CD14-positive monocyte (primary cell): ENCODE results near the gene LDLRAD4. TPM values are rescaled to one million over a fixed set of nuclear protein-coding genes. Genes with fewer than 3 reads are reported as not detected.
A peak's percentile ranks its signal among the peaks of the same experiment; 100 is the strongest.

Experiments
- DNase-seq, 3 donors: peaks; one replicate each; pipeline ENCODE4 v3.0.0-alpha.2; 2011 to 2022
- H2AFZ ChIP-seq: 2 replicates; pipeline ENCODE4 v1.6.0; 2012; ENCODE audit warnings: mild to moderate bottlenecking, low read depth, low read length, inconsistent platforms; ENCODE audit not compliant: insufficient read depth, poor library complexity, severe bottlenecking
- H3K27ac ChIP-seq, 2 donors: 1 replicate in 1 of 2; 2 replicates in 1 of 2; pipeline ENCODE4 v1.5.1; 2012 to 2013; ENCODE audit warnings: low read length in 2 of 2, control low read depth in 1 of 2, inconsistent platforms in 1 of 2, low read depth in 1 of 2, mild to moderate bottlenecking in 1 of 2
- H3K27me3 ChIP-seq, 2 donors: one replicate each; pipeline versions ENCODE4 v1.6.0 to v1.6.1; 2011 to 2013; ENCODE audit warnings: low read length in 2 of 2; ENCODE audit not compliant: control insufficient read depth in 2 of 2, insufficient read depth in 2 of 2
- H3K36me3 ChIP-seq, 2 donors: replicated peaks in 1 of 2; 1 replicate in 1 of 2; 2 replicates in 1 of 2; pipeline versions ENCODE4 v1.5.1 to v1.6.1; 2012 to 2013; ENCODE audit warnings: low read length in 2 of 2, control low read depth in 1 of 2, inconsistent platforms in 1 of 2, mild to moderate bottlenecking in 1 of 2; ENCODE audit not compliant: insufficient read depth in 2 of 2, control insufficient read depth in 1 of 2
- H3K4me1 ChIP-seq, 2 donors: 1 replicate in 1 of 2; 2 replicates in 1 of 2; pipeline versions ENCODE4 v1.5.1 to v1.6.1; 2012 to 2013; ENCODE audit warnings: low read length in 2 of 2, control low read depth in 1 of 2, inconsistent platforms in 1 of 2, mild to moderate bottlenecking in 1 of 2, moderate library complexity in 1 of 2; ENCODE audit not compliant: insufficient read depth in 2 of 2, control insufficient read depth in 1 of 2
- H3K4me2 ChIP-seq: replicated peaks from 2 replicates; pipeline ENCODE3; 2012; ENCODE audit warnings: low read length, moderate library complexity, mild to moderate bottlenecking; ENCODE audit not compliant: poor library complexity, severe bottlenecking; ENCODE audit errors: extremely low read depth
- H3K4me3 ChIP-seq, 3 experiments: fragments of 200-600 bp in 1 of 3; sonication (generic) in 1 of 3; replicated peaks in 1 of 3; 1 replicate in 2 of 3; 2 replicates in 1 of 3; pipeline ENCODE4 v1.5.1; 2011 to 2013; ENCODE audit warnings: low read length in 3 of 3, mild to moderate bottlenecking in 3 of 3, control low read depth in 2 of 3, low read depth in 2 of 3, inconsistent platforms in 1 of 3, moderate library complexity in 1 of 3
- H3K79me2 ChIP-seq: 2 replicates; pipeline ENCODE4 v1.6.0; 2012; ENCODE audit warnings: mild to moderate bottlenecking, control low read depth, inconsistent platforms, low read length, moderate library complexity; ENCODE audit not compliant: insufficient read depth
- H3K9ac ChIP-seq: 2 replicates; pipeline ENCODE4 v1.6.0; 2017; ENCODE audit warnings: low read length, mild to moderate bottlenecking; ENCODE audit not compliant: insufficient read depth, poor library complexity, severe bottlenecking
- H3K9me3 ChIP-seq, 2 donors: replicated peaks in 1 of 2; 1 replicate in 1 of 2; 2 replicates in 1 of 2; pipeline versions ENCODE4 v1.5.1 to v1.6.1; 2012 to 2013; ENCODE audit warnings: low read length in 2 of 2, control low read depth in 1 of 2; ENCODE audit not compliant: control insufficient read depth in 1 of 2, insufficient read depth in 1 of 2
- H4K20me1 ChIP-seq: 2 replicates; pipeline ENCODE4 v1.6.0; 2012; ENCODE audit warnings: mild to moderate bottlenecking, low read length, control low read depth, moderate library complexity; ENCODE audit not compliant: insufficient read depth
- H3K27ac Mint-ChIP-seq, 7 donors: one replicate each; pipeline ENCODE4 v1.8.0; 2020; ENCODE audit warnings: mild to moderate bottlenecking in 7 of 7, mixed read lengths in 7 of 7, moderate library complexity in 6 of 7, inconsistent platforms in 2 of 7
- H3K27me3 Mint-ChIP-seq, 3 donors: one replicate each; pipeline ENCODE4 v1.8.0; 2021 to 2022; ENCODE audit warnings: low read depth in 3 of 3, mild to moderate bottlenecking in 3 of 3, mixed read lengths in 3 of 3, moderate library complexity in 3 of 3, inconsistent platforms in 1 of 3
- H3K36me3 Mint-ChIP-seq, 2 donors: one replicate each; pipeline ENCODE4 v1.8.0; 2020; ENCODE audit warnings: mixed read lengths in 2 of 2, inconsistent platforms in 1 of 2, mild to moderate bottlenecking in 1 of 2
- H3K4me1 Mint-ChIP-seq: one replicate; pipeline ENCODE4 v1.8.0; 2020; ENCODE audit warnings: mild to moderate bottlenecking, mixed read lengths
- H3K4me3 Mint-ChIP-seq, 2 donors: one replicate each; pipeline ENCODE4 v1.8.0; 2020; ENCODE audit warnings: mild to moderate bottlenecking in 2 of 2, mixed read lengths in 2 of 2, moderate library complexity in 1 of 2
- H3K9me3 Mint-ChIP-seq, 7 donors: one replicate each; pipeline ENCODE4 v1.8.0; 2020 to 2022; ENCODE audit warnings: mixed read lengths in 7 of 7, mild to moderate bottlenecking in 6 of 7, moderate library complexity in 6 of 7, inconsistent platforms in 2 of 7
- WGBS: methylation state at CpG from one replicate; pipeline ENCODE4 v1.1.5; 2013; ENCODE audit warnings: missing lambda C conversion rate; ENCODE audit not compliant: insufficient coverage; 5-methylcytosine and 5-hydroxymethylcytosine counted together
- intact Hi-C, 2 donors: fragments of 100-400 bp; cut with micrococcal nuclease; formaldehyde crosslinking; loops; one replicate each; pipeline versions ENCODE4 v1.15.0 to v1.15.1; 2023
- polyA plus RNA-seq, 3 donors: library from polyadenylated mRNA; depleted of rRNA in 1 of 3; unstranded in 2 of 3; stranded (reverse) in 1 of 3; fragments of 300-500 nt in 2 of 3; fragments of >200 nt in 1 of 3; fragmentation: Illumina TruSeq in 2 of 3; gene quantifications; 1 replicate in 2 of 3; 2 replicates in 1 of 3; pipeline ENCODE4 v1.2.3, GENCODE V29; 2012 to 2021
- TF ChIP-seq, protein P1 (sequence below): fragments of 200-600 bp; IDR thresholded peaks from one replicate; pipeline ENCODE4 v1.8.0; 2022; ENCODE audit warnings: antibody characterized with exemption, mild to moderate bottlenecking

The LDLRAD4 gene
- polyA plus RNA-seq, 3 donors = 13.5 to 15.4 (median 13.8) TPM

GRCh38 chr18:13545955-13546354 lies 327.4 kb downstream of the LDLRAD4 start:
- WGBS = no CpG with 5 or more reads among the region's 4 CpGs
- H3K4me3 Mint-ChIP-seq = no peak overlapping the region
- intact Hi-C loops = loop anchor here in 1 of 2 donors (10.0 kb wide), 1 partner anchor 169 kb away; no protein-coding TSS in a partner anchor
- Histone ChIP-seq H3K27ac (no peak overlapping the region), H3K4me3 (no peak overlapping the region), H3K4me1 (peaks cover 20% of the 10 kb centered on the region in 2 donors), H3K36me3 (peaks cover 3 to 11% of the 10 kb centered on the region in 2 donors), H3K4me2 (no peak overlapping the region), H3K9ac (no peak overlapping the region), H3K79me2 (no peaks in the 10 kb centered on the region), H4K20me1 (peaks cover 9% of the 10 kb centered on the region), H2AFZ (no peak overlapping the region), H3K9me3 (peaks cover 5 to 11% of the 10 kb centered on the region in 2 donors), H3K27me3 (no peaks in the 10 kb centered on the region)
- H3K27ac Mint-ChIP-seq = no peak overlapping the region
- peaks cover 0 to 2% (median 0%) of the 10 kb centered on the region in 3 donors for H3K27me3 Mint-ChIP-seq
- no peak for DNase-seq
- peaks cover 0 to 8% (median 4%) of the 10 kb centered on the region in 7 donors for H3K9me3 Mint-ChIP-seq
- TF ChIP-seq, protein P1, sequence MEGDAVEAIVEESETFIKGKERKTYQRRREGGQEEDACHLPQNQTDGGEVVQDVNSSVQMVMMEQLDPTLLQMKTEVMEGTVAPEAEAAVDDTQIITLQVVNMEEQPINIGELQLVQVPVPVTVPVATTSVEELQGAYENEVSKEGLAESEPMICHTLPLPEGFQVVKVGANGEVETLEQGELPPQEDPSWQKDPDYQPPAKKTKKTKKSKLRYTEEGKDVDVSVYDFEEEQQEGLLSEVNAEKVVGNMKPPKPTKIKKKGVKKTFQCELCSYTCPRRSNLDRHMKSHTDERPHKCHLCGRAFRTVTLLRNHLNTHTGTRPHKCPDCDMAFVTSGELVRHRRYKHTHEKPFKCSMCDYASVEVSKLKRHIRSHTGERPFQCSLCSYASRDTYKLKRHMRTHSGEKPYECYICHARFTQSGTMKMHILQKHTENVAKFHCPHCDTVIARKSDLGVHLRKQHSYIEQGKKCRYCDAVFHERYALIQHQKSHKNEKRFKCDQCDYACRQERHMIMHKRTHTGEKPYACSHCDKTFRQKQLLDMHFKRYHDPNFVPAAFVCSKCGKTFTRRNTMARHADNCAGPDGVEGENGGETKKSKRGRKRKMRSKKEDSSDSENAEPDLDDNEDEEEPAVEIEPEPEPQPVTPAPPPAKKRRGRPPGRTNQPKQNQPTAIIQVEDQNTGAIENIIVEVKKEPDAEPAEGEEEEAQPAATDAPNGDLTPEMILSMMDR = no peak
- H3K4me1 Mint-ChIP-seq = peaks cover 24% of the 10 kb centered on the region
- H3K36me3 Mint-ChIP-seq = peaks cover 32 to 35% of the 10 kb centered on the region in 2 donors

DNA sequence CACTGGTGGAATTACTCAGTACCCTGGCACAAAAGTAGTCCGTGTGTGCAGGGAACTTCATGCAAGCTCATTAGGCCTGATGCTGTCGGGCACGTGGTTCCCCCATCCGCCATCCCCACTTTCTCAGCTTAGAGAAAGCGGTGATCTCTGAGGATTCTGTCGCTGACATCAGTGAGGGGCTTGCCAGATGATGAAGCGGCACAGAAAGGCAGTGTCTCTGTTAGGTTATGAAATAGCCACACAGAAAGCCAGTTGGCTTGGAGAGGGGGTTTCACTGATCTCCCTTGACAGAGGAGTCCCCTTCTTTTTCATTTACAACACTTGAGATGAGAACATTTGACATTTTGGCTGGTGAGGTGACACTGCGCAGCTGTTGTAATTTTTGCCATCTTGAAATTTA lies 328.1 kb downstream of the LDLRAD4 start:
- TF ChIP-seq, protein P1 = no peak
- Histone ChIP-seq H2AFZ (no peak overlapping the region), H3K9me3 (peaks cover 5 to 11% of the 10 kb centered on the region in 2 donors), H4K20me1 (peaks cover 2% of the 10 kb centered on the region), H3K4me3 (no peak overlapping the region), H3K27me3 (no peaks in the 10 kb centered on the region), H3K4me2 (no peak overlapping the region), H3K79me2 (no peaks in the 10 kb centered on the region), H3K4me1 (peaks cover 20% of the 10 kb centered on the region in 2 donors), H3K36me3 (peaks cover 3 to 11% of the 10 kb centered on the region in 2 donors), H3K9ac (no peak overlapping the region), H3K27ac (no peak overlapping the region)
- H3K4me3 Mint-ChIP-seq = no peak overlapping the region
- peaks cover 24% of the 10 kb centered on the region for H3K4me1 Mint-ChIP-seq
- H3K27me3 Mint-ChIP-seq = peaks cover 0 to 8% (median 0%) of the 10 kb centered on the region in 3 donors
- 95% methylated on average over 4 of the region's 8 CpGs for WGBS
- H3K27ac Mint-ChIP-seq = peak overlapping the region in 2 of 7 donors; percentile 12 to 23
- no peak for DNase-seq
- peaks cover 34 to 38% of the 10 kb centered on the region in 2 donors for H3K36me3 Mint-ChIP-seq
- intact Hi-C loops = loop anchor here in 1 of 2 donors (10.0 kb wide), 1 partner anchor 168 kb away; no protein-coding TSS in a partner anchor
- H3K9me3 Mint-ChIP-seq = peaks cover 0 to 10% (median 4%) of the 10 kb centered on the region in 7 donors
